ENCODE measurements around the gene TRAPPC6A.
A peak's percentile ranks its signal among the peaks of the same experiment; 100 is the strongest.

TRAPPC6A gene

DNA sequence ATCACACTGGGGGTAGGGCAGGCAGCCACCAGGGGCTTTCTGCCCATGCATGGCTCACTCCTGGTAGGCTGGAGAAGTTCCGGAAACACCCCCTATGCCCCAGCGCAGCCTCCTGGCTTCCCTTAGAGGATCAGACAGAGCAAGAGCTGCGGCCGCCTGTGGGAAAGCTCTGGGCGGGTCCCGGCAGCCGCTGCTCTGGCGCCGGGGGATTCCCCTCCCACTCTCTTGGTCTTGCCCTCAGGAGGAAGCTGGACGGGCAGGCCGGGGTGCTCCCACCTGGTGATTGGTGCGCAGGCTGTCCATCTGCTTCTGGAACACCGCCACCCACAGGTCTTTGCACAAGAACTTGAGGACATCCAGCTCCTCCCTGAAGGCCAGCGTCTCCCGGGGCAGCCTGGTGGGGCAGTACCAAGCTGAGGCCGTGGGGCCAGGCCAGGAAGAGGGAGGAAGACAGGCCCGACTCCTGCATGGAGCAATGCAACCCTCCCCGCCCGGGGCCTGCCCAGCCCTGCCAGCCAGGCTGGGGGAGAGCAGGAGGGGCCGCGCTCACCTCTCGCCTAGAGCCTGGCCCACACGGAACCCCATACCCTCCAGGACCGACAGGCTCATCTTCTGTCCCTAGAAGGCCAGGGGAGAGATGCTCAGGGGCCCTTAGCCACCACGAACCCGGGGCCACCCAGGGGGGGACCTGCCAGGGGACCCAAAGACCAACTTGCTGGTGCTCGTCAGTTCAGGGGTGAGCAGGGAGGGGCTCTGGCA, 13.3 kb downstream of the TRAPPC6A start:
- Histone ChIP-seq H4K20me1 (ENCODE audit: insufficient read depth, low read length) (no peaks in the 10 kb centered on the region), H3K9me2 (ENCODE audit: low read depth, low read length) (no peaks in the 10 kb centered on the region), H3K9ac (ENCODE audit: low read length) (no peak overlapping the region), H3K4me2 (ENCODE audit: low read length) (no peak overlapping the region), H3K27ac (ENCODE audit: low read depth, low read length, poor library complexity, severe bottlenecking) (no peak overlapping the region), H3F3A (ENCODE audit: insufficient read depth, low read length) (no peaks in the 10 kb centered on the region), H3K36me3 (ENCODE audit: insufficient read depth, low read length) (no peaks in the 10 kb centered on the region), H3K4me3 (ENCODE audit: low read depth, low read length, poor library complexity, severe bottlenecking) (no peak overlapping the region), H2AFZ (ENCODE audit: low read length) (no peak overlapping the region), H3K79me2 (ENCODE audit: insufficient read depth, low read length) (no peaks in the 10 kb centered on the region), H3K27me3 (ENCODE audit: insufficient read depth, low read length) (peaks cover 18% of the 10 kb centered on the region), H3K4me1 (ENCODE audit: insufficient read depth, low read length, severe bottlenecking) (no peaks in the 10 kb centered on the region), H3K9me3 (ENCODE audit: low read length) (no peaks in the 10 kb centered on the region)
- TF ChIP-seq, protein P1, sequence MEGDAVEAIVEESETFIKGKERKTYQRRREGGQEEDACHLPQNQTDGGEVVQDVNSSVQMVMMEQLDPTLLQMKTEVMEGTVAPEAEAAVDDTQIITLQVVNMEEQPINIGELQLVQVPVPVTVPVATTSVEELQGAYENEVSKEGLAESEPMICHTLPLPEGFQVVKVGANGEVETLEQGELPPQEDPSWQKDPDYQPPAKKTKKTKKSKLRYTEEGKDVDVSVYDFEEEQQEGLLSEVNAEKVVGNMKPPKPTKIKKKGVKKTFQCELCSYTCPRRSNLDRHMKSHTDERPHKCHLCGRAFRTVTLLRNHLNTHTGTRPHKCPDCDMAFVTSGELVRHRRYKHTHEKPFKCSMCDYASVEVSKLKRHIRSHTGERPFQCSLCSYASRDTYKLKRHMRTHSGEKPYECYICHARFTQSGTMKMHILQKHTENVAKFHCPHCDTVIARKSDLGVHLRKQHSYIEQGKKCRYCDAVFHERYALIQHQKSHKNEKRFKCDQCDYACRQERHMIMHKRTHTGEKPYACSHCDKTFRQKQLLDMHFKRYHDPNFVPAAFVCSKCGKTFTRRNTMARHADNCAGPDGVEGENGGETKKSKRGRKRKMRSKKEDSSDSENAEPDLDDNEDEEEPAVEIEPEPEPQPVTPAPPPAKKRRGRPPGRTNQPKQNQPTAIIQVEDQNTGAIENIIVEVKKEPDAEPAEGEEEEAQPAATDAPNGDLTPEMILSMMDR (IDR thresholded peaks at IDR 0.05; ENCODE audit: low read length): peak; percentile 7; the same call in 1 of the 2 replicates
- no peak for TF ChIP-seq EZH2 (IDR thresholded peaks at IDR 0.05; ENCODE audit: borderline replicate concordance, low read length)

DNA sequence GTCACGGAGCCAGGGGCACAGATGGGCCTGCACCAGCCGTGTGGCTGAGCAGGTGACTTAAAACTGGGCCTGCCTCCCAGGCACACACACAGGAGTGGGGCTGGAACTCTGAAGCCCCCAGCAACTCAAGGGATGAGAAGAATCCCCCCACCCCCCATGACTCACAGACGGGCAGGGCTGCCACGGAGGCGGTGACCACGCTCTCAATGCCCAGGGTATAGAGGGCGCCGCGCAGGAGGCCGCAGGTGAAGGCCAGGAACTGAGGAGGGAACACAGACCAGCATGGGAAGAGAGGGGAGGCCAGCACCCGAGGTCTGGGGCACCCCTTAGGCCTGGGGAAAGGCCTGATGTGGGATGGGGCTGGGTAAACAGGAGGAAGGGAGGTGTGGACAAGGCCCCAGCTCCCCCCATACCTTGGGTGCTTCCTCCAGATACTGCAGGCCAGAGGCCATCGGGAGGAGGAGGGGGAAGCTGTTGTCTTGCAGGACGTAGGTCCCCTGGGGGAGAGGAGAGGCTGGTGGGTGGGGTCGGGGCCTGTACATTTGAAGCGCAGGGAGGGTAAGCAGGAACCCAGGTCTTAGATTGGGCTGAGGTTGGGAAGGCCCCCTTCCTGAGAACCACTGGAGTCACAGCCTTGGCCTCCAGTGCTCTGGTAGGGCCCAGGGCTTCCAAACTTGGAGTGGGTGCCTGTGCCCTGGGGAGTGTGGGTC, 14.1 kb downstream of the TRAPPC6A start:
- Histone ChIP-seq H3K79me2 (ENCODE audit: insufficient read depth, low read length) (no peaks in the 10 kb centered on the region), H3K4me3 (ENCODE audit: low read depth, low read length, poor library complexity, severe bottlenecking) (no peak overlapping the region), H3K4me2 (ENCODE audit: low read length) (no peak overlapping the region), H3K27ac (ENCODE audit: low read depth, low read length, poor library complexity, severe bottlenecking) (no peak overlapping the region), H3K27me3 (ENCODE audit: insufficient read depth, low read length) (peaks cover 27% of the 10 kb centered on the region), H3K9me2 (ENCODE audit: low read depth, low read length) (no peaks in the 10 kb centered on the region), H3K9ac (ENCODE audit: low read length) (no peak overlapping the region), H3K9me3 (ENCODE audit: low read length) (no peaks in the 10 kb centered on the region), H3F3A (ENCODE audit: insufficient read depth, low read length) (no peaks in the 10 kb centered on the region), H2AFZ (ENCODE audit: low read length) (no peak overlapping the region), H3K36me3 (ENCODE audit: insufficient read depth, low read length) (no peaks in the 10 kb centered on the region), H4K20me1 (ENCODE audit: insufficient read depth, low read length) (no peaks in the 10 kb centered on the region), H3K4me1 (ENCODE audit: insufficient read depth, low read length, severe bottlenecking) (no peaks in the 10 kb centered on the region)
- TF ChIP-seq, protein P1 (IDR thresholded peaks at IDR 0.05; ENCODE audit: low read length): no peak
- no peak for TF ChIP-seq EZH2 (IDR thresholded peaks at IDR 0.05; ENCODE audit: borderline replicate concordance, low read length)

DNA sequence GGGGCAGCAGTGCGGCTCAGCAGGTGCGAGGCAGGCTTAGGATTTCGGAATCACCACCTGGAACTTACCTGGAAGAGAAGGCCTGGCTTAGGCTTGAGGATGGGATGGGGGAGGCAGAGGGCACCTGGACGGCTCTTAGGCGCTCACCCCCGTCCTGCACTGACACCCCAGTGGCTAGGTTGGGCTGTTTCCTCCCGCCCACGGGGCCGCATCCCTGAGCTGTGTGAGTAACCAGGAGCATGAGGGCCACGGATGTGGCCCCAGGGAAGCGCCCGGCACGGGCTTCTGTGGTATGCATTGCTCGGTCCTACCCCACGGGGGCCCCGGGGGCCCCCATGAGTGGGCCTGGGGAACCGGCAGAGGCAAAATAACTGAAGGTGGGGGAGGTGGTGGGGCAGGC, 14.9 kb downstream of the TRAPPC6A start:
- Histone ChIP-seq H3K79me2 (ENCODE audit: insufficient read depth, low read length) (no peaks in the 10 kb centered on the region), H3K9me2 (ENCODE audit: low read depth, low read length) (no peaks in the 10 kb centered on the region), H2AFZ (ENCODE audit: low read length) (no peak overlapping the region), H3K27ac (ENCODE audit: low read depth, low read length, poor library complexity, severe bottlenecking) (no peak overlapping the region), H3K9me3 (ENCODE audit: low read length) (no peaks in the 10 kb centered on the region), H3K27me3 (ENCODE audit: insufficient read depth, low read length) (peaks cover 27% of the 10 kb centered on the region), H3K4me2 (ENCODE audit: low read length) (no peak overlapping the region), H4K20me1 (ENCODE audit: insufficient read depth, low read length) (no peaks in the 10 kb centered on the region), H3K4me3 (ENCODE audit: low read depth, low read length, poor library complexity, severe bottlenecking) (no peak overlapping the region), H3K36me3 (ENCODE audit: insufficient read depth, low read length) (no peaks in the 10 kb centered on the region), H3K9ac (ENCODE audit: low read length) (no peak overlapping the region), H3K4me1 (ENCODE audit: insufficient read depth, low read length, severe bottlenecking) (no peaks in the 10 kb centered on the region), H3F3A (ENCODE audit: insufficient read depth, low read length) (no peaks in the 10 kb centered on the region)
- TF ChIP-seq, protein P1 (IDR thresholded peaks at IDR 0.05; ENCODE audit: low read length): no peak
- no peak for TF ChIP-seq EZH2 (IDR thresholded peaks at IDR 0.05; ENCODE audit: borderline replicate concordance, low read length)

Measured in OCI-LY1 (cell line).